ENCODE results near the gene HIPK2.

Gene HIPK2

GRCh38 chr7:139782932-139783331, 5.1 kb upstream of the HIPK2 start:
- no peak for DNase-seq

DNA sequence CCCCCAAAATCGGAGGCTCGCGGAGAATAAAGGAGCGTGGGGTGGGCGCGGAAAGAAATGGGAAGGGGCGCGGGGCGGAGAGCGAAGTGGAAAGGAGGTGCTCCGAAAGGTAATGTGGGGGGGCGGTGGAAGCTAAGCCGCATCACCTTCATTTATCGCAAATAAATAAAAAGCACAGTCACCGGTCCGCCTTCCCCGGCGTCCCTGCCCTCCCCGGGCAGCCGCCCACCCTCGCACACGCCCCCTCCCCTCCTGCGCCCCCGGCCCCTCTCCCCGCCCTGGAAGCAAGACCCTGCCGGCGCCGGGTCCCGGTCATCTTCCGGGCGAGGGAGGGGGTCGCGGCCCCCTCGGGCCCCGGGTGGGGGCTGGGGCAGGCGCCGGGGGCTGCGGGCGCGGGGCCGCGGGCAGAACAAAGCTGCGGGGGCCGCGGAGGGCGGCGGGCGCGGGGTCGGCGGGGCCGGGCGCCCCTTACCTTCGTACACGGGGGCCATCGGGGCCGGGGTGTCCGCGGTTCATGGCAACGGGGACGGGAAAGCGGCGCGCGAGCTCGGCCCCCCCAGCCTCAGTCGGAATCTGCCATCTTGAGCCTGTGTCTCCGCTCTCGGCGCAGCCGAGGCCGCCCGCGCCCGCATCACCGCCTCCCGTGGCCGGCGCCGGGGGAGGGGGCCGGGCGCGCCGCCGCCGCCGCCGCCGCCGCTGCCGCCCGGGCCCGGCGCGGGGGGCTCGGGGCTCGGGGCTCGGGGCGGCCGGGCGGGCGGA, 486 bp downstream of the HIPK2 start:
- peak; percentile 15 for DNase-seq

- DNase-seq: no peak
Observed at GRCh38 chr7:139776486-139777132, 1.2 kb downstream of the HIPK2 start.

- DNase-seq: peak; percentile 52
Observed at GRCh38 chr7:139775829-139776266, 1.9 kb downstream of the HIPK2 start.

DNA sequence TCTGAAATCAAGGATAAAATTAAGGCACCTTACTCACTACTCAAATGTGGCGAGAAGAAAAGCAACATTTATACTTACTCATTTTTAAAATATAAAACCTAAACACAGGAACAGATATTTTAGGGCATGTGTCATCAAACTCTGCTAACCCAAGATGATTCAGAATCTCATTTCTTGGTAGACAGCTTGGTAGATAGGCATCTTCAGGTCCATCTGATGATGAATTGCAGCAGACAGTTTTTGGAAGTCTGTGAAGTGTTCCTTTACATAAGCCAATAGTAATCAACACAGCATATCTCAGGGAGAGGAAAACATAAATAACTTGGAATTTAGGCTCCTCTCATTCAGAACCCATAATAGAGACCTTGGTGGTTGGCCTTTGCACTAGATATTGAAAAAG, 3.4 kb downstream of the HIPK2 start:
- no peak for DNase-seq

- no peak for DNase-seq
Observed at GRCh38 chr7:139773371-139773770, 4.4 kb downstream of the HIPK2 start.

DNA sequence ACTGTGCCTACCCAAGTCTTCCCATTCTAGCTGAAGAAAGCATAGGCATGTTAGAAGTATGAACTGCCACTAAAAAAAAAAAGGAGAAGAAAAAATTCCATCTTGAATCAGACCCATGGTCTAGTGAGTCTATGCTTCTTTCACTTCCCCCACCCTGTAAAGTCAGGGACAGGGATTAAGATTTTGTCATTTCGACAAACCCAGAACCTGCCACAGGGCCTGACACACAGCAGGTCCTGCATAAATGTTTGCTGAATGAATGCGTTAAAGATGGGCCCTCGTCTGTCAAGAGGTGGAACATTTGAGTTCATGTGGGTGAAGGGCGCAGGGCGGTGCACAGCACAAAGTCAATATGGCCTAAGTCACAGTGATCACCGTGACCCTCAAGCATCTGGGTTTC, 4.9 kb downstream of the HIPK2 start:
- no peak for DNase-seq

DNA sequence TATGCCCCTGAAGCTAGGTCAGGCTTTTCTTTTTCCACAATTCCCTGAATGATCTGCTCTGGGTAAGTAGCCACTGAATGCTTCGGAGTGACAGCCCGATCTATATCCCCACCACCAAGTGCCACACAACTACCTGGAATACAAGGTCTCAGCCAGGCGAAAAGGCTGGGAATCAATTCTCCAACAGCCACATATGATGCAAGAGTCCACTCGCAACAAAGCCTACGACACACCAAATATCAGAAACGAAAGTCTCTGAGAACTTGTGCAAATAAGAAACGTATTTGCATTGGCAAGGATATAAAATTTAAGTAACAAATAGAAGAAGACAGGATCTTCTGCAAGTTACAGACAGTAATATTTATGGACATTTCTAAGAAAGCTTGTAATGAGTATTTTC, 5.7 kb downstream of the HIPK2 start:
- no peak for DNase-seq

- no peak for DNase-seq
Observed at GRCh38 chr7:139771001-139771956, 6.5 kb downstream of the HIPK2 start.

DNA sequence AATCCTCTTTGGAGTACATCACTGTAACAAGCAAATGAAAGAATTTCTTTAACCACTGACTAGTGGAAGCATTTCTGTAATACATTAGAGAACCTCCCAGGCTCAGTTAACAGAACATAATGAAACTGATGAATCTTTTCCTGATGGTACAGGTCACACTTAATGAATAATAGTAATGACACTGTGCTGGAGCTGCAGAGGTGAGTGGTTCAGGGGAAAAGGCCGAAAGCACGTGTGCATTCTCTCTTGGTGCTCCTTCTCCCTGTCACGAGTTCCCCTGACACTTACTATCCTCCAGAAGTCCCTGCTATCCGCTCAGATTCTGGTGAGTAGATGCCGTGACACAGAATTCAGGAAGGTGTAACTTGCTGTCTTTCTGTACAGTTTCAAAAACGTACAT, 8.0 kb downstream of the HIPK2 start:
- DNase-seq: no peak

GRCh38 chr7:139769066-139769465, 8.7 kb downstream of the HIPK2 start:
- DNase-seq: no peak

- no peak for DNase-seq
Observed at GRCh38 chr7:139768249-139768824, 9.5 kb downstream of the HIPK2 start.

DNA sequence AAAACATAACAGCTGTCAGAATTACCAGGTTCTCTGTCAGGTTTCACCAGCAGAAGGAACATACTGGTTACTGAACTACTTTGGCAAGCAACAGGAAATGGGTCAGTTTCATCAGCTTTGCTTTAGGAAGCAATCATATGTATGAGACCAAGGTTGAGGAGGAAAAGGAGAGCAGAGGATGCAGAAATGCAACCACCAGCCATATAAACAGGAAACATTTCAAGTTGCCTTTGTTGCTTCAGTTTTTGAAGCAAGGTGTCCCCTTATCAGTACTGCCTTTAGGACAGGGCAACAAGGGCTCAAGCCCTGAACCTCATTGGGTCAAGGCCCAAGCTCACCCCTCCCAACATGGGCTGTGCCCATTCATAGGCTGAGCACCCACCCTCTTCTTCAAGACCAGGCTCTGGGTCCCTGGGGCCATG, 10.2 kb downstream of the HIPK2 start:
- no peak for DNase-seq

DNA sequence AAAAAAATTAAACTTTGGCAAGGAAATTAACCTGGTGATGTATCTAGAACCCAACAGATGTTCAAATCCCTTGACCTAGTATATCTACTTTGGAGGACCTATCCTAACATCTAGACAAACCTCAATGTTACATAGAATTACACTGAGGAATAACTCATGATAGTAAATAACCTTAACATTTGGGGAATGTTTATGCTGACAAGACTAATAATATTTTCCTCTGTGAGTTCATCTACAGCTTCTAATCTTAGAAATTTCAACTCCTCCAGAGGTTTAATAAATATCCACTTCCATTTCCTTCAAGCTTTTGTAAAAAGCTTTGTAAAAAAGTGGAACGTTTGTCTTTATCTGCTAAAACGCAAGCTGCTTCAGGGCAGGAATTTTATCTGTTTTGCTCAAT, 12.7 kb downstream of the HIPK2 start:
- DNase-seq: no peak

DNA sequence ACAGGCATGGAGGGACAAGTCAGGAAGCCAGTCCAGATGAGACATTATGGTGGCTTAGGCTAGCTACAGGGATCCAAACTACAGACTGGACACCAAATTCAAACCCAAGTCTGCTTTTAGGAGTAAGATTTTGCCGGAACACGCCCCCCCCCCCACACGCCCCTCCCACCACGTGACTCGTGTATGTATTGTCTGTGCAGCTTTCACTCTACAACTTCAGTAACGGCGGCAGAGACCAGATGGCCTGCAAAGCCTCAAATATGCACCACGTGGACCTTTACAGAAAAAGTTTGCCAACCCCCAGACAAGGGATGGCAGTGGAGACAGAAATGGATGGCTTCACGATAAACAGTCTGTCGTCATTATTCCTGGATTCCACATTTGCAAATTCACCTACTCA, 14.5 kb downstream of the HIPK2 start:
- no peak for DNase-seq

DNA sequence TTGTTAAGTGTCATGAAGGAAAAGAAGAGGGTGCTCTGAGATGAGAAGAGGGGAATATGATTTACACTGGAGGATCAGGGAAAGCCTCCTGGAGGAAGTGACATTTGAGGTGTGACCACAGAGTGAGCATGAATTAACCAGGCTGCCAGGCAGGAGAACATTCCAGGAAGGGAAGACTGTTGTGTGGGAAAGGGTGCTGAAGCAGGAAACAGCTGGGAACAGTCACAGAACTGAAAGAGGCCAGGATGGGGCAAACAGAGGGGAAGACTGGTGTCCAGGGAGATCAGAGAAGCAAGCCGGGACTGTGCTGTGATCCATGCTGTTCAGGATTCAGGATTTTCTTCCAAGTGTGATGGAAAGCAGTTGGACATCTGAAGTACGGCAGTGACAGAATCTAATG, 14.9 kb downstream of the HIPK2 start:
- no peak for DNase-seq

DNA sequence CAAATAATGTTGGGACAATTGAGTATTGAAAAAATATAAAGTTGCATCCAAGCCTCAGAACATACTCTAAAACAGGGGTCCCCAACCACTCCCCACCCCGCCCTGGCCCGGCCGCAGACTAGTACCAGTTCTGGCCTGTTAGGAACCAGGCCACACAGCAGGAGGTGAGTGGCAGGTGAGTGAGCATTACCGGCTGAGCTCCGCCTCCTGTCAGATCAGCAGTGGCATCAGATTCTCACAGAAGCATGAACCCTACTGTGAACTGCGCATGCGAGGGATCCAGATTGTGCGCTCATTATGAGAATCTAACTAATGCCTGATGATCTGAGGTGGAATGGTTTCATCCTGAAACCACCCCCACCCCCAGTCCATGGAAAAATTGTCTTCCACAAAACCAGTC, 19.4 kb downstream of the HIPK2 start:
- DNase-seq: no peak

DNA sequence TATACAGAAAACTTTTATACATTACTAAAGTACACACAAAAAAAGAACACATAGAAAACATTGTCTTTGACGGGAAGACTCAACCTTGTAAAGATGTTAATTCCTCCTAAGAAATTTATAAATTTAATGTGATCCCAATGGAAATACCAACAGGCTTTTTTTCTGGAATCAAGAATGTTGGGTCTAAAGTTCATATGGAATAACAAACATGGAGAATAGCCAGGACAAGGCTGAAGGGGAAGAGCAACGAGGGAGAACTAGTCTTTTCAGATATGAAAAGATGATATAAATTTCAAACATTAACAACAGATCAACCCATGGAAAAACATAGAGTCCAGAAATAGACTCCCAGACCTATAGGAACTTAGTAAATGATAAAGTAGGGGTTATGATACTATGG, 19.8 kb downstream of the HIPK2 start:
- no peak for DNase-seq

GRCh38 chr7:139753693-139754111, 24.1 kb downstream of the HIPK2 start:
- no peak for DNase-seq

DNA sequence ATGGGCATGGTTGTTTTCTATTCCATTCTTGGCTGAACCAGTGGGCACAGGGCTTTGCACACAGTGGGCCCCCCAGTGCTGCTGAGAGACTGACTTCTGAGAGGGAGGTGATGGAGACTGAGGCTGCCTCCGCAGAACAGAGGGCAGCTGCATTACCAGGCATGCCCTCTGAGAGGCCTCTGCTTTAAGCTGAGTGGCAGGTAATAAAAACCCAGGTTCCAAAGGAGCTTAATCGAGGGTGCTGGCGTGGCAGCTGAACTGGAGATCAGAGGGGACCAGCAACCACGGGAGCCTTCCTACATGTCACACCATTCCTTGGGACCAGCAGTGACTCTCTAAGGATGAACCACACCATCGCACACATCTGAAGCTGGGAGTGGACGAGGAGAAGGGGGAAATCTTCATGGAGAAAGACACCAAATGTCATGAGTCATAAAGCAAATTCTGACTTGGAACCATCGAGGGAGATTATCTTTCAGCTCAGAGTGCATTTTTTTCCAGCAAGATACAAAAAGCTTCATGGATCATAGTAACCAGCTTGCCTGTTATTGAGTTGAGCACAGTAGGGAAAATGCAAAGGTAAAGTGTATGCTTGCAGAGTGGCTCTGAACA, 24.6 kb downstream of the HIPK2 start:
- DNase-seq: no peak

- DNase-seq: no peak
Observed at GRCh38 chr7:139752604-139753003, 25.2 kb downstream of the HIPK2 start.

DNA sequence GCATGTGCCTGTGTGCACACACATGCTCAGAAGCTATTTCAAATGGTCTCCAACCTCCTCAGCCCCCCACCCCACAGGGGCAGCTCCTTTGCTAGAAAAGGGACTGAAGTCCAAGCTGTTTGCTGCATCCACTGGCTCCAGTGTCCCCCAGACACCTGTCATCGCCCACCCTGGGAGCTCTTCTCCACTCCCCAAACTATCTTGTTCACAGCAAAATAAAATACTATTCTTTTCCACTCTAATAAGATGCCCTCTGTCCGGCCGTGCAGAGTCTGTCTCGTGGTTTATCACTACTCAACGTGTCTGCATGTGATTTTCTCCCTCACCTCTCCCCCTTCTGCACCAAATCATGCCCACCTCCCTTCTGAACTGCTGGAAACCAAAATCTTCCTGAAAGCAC, 25.6 kb downstream of the HIPK2 start:
- no peak for DNase-seq

All from NCI-H2171 (cell line).